HepG2 (cell line): ENCODE data around the gene PGAP3. TPM values are rescaled to one million over a fixed set of nuclear protein-coding genes. Genes with fewer than 3 reads are reported as not detected.
A peak's percentile ranks its signal among the peaks of the same experiment; 100 is the strongest.

Experiments used
- AGO1 ChIP-seq: fragments of 200-400 bp; formaldehyde crosslinking; IDR thresholded peaks from 2 replicates; pipeline ENCODE4 v1.6.1; 2017; ENCODE audit warnings: mild to moderate bottlenecking, low read depth, low read length, moderate library complexity; ENCODE audit not compliant: poor library complexity, severe bottlenecking
- DZIP1 ChIP-seq: sonication (generic); formaldehyde crosslinking; IDR thresholded peaks from 2 replicates; pipeline ENCODE4 v1.5.0; 2020; ENCODE audit warnings: mild to moderate bottlenecking, missing genetic modification reagents
- E2F2 ChIP-seq: sonication (generic); formaldehyde crosslinking; IDR thresholded peaks from 2 replicates; pipeline ENCODE4 v1.4.0; 2020; ENCODE audit warnings: missing genetic modification reagents, borderline replicate concordance
- JUNB ChIP-seq: sonication (generic); formaldehyde crosslinking; IDR thresholded peaks from 2 replicates; pipeline ENCODE4 v1.8.0; 2022; ENCODE audit warnings: missing genetic modification reagents, mild to moderate bottlenecking, borderline replicate concordance
- KDM5B ChIP-seq: sonication (generic); formaldehyde crosslinking; IDR thresholded peaks from 2 replicates; pipeline ENCODE4 v1.4.0; 2020; ENCODE audit warnings: missing genetic modification reagents, mild to moderate bottlenecking, borderline replicate concordance
- MED13 ChIP-seq: sonication (generic); formaldehyde crosslinking; IDR thresholded peaks from 2 replicates; pipeline ENCODE4 v1.5.0; 2020; ENCODE audit warnings: missing genetic modification reagents
- MTF1 ChIP-seq: sonication (generic); formaldehyde crosslinking; IDR thresholded peaks from 2 replicates; pipeline ENCODE4 v1.5.0; 2020; ENCODE audit warnings: missing genetic modification reagents
- NFYB ChIP-seq: sonication (generic); formaldehyde crosslinking; IDR thresholded peaks from 2 replicates; pipeline ENCODE4 v1.4.0; 2020; ENCODE audit warnings: missing genetic modification reagents
- NKX3-1 ChIP-seq: sonication (generic); formaldehyde crosslinking; IDR thresholded peaks from 2 replicates; pipeline ENCODE4 v1.5.0; 2020; ENCODE audit warnings: missing genetic modification reagents
- PATZ1 ChIP-seq: sonication (generic); formaldehyde crosslinking; IDR thresholded peaks from 2 replicates; pipeline ENCODE4 v1.4.0; 2020; ENCODE audit warnings: missing genetic modification reagents
- POLR2G ChIP-seq: fragments of 200-400 bp; formaldehyde crosslinking; IDR thresholded peaks from 2 replicates; pipeline ENCODE4 v1.6.1; 2018; ENCODE audit warnings: mild to moderate bottlenecking, low read depth, low read length, moderate library complexity
- SP1 ChIP-seq, 2 experiments: fragments of 450-650 bp in 1 of 2; sonication (generic) in 1 of 2; formaldehyde crosslinking in 1 of 2; IDR thresholded peaks; 2 replicates each; pipeline versions ENCODE4 v1.4.0 to v1.6.1; 2016 to 2020; ENCODE audit warnings: missing genetic modification reagents in 1 of 2
- THAP11 ChIP-seq: IDR thresholded peaks from 2 replicates; pipeline ENCODE4 v1.6.1; 2016; ENCODE audit warnings: missing biosample characterization, missing genetic modification reagents
- YEATS4 ChIP-seq: sonication (generic); formaldehyde crosslinking; IDR thresholded peaks from 2 replicates; pipeline ENCODE4 v1.4.0; 2020; ENCODE audit warnings: missing genetic modification reagents, borderline replicate concordance
- ZNF180 ChIP-seq: sonication (generic); formaldehyde crosslinking; IDR thresholded peaks from 2 replicates; pipeline ENCODE4 v1.4.0; 2020; ENCODE audit warnings: low read depth, missing genetic modification reagents, borderline replicate concordance
- ZNF274 ChIP-seq: sonication (generic); formaldehyde crosslinking; IDR thresholded peaks from 2 replicates; pipeline ENCODE4 v1.5.1; 2020; ENCODE audit warnings: mild to moderate bottlenecking, missing genetic modification reagents
- ZNF382 ChIP-seq: sonication (generic); formaldehyde crosslinking; IDR thresholded peaks from 2 replicates; pipeline ENCODE4 v1.5.0; 2020; ENCODE audit warnings: missing genetic modification reagents, mild to moderate bottlenecking, borderline replicate concordance
- ZNF773 ChIP-seq: sonication (generic); formaldehyde crosslinking; IDR thresholded peaks from 2 replicates; pipeline ENCODE4 v1.4.0; 2020; ENCODE audit warnings: missing genetic modification reagents, borderline replicate concordance
- ZNF792 ChIP-seq: IDR thresholded peaks from 2 replicates; pipeline ENCODE4 v1.6.1; 2016
- ZSCAN25 ChIP-seq: sonication (generic); formaldehyde crosslinking; IDR thresholded peaks from 2 replicates; pipeline ENCODE4 v1.8.0; 2022; ENCODE audit warnings: mild to moderate bottlenecking, missing genetic modification reagents
- ZSCAN31 ChIP-seq: sonication (generic); formaldehyde crosslinking; IDR thresholded peaks from 2 replicates; pipeline ENCODE4 v1.5.0; 2020; ENCODE audit warnings: low read depth, mild to moderate bottlenecking, missing genetic modification reagents
- polyA plus RNA-seq, 8 experiments: library from polyadenylated mRNA; depleted of rRNA in 3 of 8; stranded (reverse) in 7 of 8; unstranded in 1 of 8; fragments of >200 nt; fragmentation: Illumina TruSeq in 4 of 8; extraction: Trizol in 4 of 8; gene quantifications; 2 replicates each; pipeline versions ENCODE4 v1.2.1 to v1.2.3, GENCODE V29; 2011 to 2016; ENCODE audit warnings: low read depth in 4 of 8, missing spikeins in 1 of 8, mixed read lengths in 1 of 8; ENCODE audit not compliant: insufficient read depth in 1 of 8
- total RNA-seq, 5 experiments: library from RNA; depleted of rRNA; stranded (reverse); fragments of >200 nt; fragmentation: Illumina TruSeq; extraction: Trizol; gene quantifications; 2 replicates each; pipeline ENCODE4 v1.2.3, GENCODE V29; 2016; ENCODE audit warnings: low read depth in 1 of 5

Gene PGAP3
- total and polyA plus RNA-seq, 2 of the 13 experiments (the other 11 are each of a cell fraction or from before 2014, with no cell fraction given), result 11.9 to 14.6 TPM

- peak; percentile 63; the same call in 1 of the 2 replicates for TF ChIP-seq DZIP1 (CRISPR knock-in tag)
- TF ChIP-seq PATZ1 (CRISPR knock-in tag), result no peak
- no peak for TF ChIP-seq ZNF274 (CRISPR knock-in tag)
- 0 out of 2 replicates have a peak, but pooled peaks have one; percentile 27 for TF ChIP-seq MTF1 (CRISPR knock-in tag)
- TF ChIP-seq ZSCAN31 (CRISPR knock-in tag), result 0 out of 2 replicates have a peak, but pooled peaks have one; percentile 36
- no peak for TF ChIP-seq JUNB (CRISPR knock-in tag)
- no peak for TF ChIP-seq ZNF792 (CRISPR knock-in tag)
- 0 out of 2 replicates have a peak, but pooled peaks have one; percentile 38 for TF ChIP-seq YEATS4 (CRISPR knock-in tag)
- no peak for TF ChIP-seq THAP11
- TF ChIP-seq AGO1, result peak; percentile 48
- TF ChIP-seq E2F2, result 0 out of 2 replicates have a peak, but pooled peaks have one; percentile 29
- TF ChIP-seq ZNF180, result no peak
- TF ChIP-seq ZSCAN25 (CRISPR knock-in tag), result no peak
- 0 out of 2 replicates have a peak, but pooled peaks have one; percentile 47 for TF ChIP-seq NKX3-1 (CRISPR knock-in tag)
- no peak for TF ChIP-seq ZNF382 (CRISPR knock-in tag)
- 0 out of 2 replicates have a peak, but pooled peaks have one; percentile 6 for TF ChIP-seq POLR2G
- no peak for TF ChIP-seq NFYB (CRISPR knock-in tag)
- no peak for TF ChIP-seq SP1 (IDR thresholded peaks at IDR 0.05)
- TF ChIP-seq SP1 (CRISPR knock-in tag; IDR thresholded peaks at IDR 0.05), result no peak
- TF ChIP-seq MED13, result no peak
- TF ChIP-seq ZNF773 (CRISPR knock-in tag), result no peak
- no peak for TF ChIP-seq KDM5B (CRISPR knock-in tag)
Observed at GRCh38 chr17:39664581-39665561, 23.0 kb downstream of the PGAP3 start, which contains the start of gene TCAP (continued).
